HG03135 (cell line): ENCODE results near the gene KIF1C.
A peak's percentile ranks its signal among the peaks of the same experiment; 100 is the strongest.

ENCODE experiments used
- ATAC-seq: cut with Tn5 transposase; IDR thresholded peaks from one replicate; pipeline ENCODE4 v1.9.1; 2021; ENCODE audit warnings: mild to moderate bottlenecking, moderate library complexity; ENCODE audit not compliant: unreplicated experiment

Gene KIF1C

DNA sequence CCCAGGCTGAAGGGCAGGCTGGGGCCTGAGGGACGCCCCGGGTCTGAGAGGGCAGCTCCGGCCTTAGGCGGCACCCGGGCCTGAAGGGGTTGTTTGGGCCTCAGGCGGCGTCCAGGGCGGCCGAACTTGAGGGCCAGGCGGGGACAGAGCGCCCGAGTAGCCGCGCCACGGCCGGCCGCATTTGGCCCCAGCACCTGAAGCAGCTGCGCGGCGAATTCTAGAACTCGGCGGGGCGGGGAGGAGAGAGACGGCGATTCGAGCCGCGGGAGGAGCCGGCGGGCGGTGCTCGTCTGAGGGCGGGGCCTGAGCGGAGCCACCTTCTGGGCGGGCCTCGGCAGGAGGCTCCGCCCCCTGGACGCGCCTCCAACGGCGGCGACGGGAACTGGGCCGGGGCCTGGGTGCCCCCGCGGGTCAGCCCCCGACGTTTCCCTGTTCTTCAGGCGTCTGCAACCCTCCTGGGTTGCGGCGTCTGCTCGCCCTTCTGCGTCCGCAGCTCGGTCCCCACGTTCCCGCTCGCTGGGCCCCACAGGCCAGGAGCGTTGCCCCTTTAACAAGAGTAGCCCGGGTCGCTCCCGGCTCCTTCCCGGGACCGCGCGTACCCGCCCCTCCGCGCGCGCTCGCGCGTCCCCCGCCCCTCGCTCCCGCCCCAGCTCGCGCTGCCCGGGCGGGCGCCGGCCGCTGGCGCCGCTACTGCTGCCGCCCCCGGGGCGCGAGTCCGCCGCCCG, at the start of gene KIF1C, which contains the start of gene INCA1:
KIF1C (plus strand) TSS at position 649 of the 725 bp plus-strand sequence. CDS start 2,297 bp downstream, outside the sequence.
INCA1 (minus strand) TSS at position 221 of the 725 bp plus-strand sequence. CDS start 3,085 bp downstream, outside the sequence.
- ATAC-seq = peak; percentile 77

DNA sequence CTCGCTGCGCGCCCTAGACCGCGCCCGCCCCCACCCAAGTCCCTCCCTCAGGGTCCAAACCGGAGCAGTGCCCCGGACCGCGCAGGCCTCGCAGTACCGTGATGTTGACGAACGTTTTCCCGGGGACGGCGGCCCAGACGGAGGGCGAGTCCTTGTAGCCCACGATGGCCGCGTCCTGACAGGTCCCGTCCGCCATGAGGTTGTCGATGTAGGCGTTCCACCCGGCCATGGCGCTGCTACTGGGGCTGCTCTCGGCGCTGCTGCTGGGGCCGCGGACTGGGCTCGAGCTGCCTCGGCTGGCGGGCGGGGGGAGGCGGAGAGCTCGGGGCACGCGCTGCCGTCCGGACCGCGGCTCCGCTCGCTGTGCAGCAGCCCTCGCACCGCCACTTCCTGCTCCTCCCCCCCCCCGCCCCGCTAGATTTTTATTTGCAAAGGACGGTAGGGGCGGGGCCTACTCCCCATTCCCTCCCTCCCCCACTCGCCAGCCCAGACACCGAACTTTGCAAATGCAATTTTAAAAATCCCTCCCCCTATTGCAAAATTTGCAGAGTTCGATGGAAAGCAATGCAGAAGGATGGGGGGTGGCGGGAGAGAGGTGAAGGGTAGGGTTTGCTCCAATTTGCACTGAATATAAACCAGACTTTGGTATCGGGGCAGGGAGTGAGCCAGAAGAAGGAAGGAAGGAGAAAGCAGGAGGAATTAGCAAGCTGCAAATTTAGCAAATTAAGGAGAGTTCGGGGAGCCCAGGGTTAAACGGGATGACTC, 49.4 kb upstream of the KIF1C start, which contains the start of gene PFN1:
PFN1 (minus strand) TSS at position 365 of the 765 bp plus-strand sequence; CDS start at position 229, 136 bp downstream.
- ATAC-seq = peak; percentile 17

DNA sequence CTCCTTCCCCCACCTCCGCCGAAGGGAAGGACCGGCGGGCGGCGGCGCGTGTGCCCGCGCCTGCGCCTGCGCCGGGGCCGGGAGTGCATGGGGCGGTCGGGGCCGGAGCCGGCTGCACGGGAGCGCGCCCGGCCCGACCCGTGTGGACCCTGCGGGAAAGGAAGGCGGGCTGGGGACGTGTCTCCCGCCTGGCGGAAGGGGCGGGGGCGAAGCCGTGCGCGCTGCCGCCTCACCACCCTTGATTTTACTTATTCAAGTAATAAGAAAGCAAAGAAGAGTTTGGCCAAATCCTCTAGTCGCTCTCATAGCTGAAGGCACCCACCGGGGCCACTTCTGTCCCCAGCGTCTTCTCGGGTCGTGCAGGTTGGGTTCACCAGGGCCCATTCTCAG, 48.8 kb upstream of the KIF1C start:
- ATAC-seq = peak; percentile 35

DNA sequence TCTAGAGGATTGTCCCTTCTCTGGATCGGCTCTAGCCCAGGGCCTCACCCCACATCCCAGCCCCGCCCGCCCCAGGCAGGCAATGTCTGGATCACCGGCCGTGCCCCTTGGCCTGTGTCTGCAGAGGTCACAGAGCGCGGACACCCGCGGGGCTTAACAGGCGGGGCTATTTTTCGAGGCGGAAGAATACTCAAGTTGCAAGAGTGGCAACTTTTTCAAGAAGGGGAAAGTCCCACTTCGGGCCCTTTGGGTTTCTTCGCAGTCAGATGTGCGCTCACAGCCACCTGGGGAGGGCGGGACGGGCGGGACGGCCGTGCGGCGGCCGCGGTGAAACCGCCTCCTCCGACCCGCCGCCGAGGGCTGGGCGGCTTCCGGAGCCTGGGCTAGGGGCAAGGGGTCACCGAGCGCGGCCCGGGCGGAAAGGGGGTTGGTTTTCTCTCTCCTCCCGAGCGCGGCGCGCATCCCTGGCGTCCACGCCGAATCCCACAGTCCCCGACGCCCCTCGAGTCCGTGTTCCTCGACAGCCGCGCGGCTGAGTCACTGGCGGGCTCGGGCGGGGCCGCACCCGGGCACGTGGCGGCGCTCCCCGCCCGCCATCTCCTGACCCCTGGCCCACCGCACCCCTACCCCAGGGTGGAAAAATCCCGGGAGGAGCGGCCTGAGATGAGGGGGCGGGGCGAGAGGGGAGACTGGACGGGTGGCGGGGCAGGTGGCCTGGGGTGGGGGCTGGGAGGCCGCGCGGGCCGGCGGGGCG, 48.3 kb upstream of the KIF1C start:
- peak; percentile 34 for ATAC-seq

DNA sequence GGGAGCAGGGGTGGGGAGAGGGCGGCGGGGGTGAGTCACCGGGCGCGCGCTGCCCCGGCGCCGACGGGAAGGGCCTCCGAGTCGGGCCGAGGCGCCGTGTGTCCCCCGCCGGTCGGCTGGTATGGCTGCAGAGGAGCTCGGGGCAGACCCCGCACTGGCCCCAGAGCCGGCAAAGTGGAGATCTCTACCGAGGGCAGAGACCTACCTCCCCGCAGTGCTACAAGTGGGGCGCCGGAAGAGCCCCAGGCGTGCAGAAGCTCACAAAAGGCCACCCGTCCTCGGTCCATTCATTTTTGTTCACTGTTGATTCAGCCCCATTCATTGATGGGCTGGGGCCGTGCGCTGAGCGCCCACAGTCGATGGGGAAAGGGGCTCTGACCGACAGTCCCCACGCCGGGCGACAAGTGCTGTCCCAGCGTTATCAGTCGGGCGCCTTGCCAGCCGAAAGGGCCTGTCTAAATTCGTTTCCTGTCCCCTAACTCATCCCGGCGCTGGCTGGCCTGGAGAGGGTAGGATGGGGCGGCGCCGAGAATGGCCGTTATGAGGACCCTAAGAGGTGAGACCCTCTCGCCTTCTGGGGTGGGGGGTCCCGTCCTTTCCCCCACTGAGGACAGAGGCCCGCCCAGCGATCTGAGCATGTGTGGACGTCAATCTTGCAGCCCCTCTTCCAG, 47.5 kb upstream of the KIF1C start:
- ATAC-seq = peak; percentile 2

DNA sequence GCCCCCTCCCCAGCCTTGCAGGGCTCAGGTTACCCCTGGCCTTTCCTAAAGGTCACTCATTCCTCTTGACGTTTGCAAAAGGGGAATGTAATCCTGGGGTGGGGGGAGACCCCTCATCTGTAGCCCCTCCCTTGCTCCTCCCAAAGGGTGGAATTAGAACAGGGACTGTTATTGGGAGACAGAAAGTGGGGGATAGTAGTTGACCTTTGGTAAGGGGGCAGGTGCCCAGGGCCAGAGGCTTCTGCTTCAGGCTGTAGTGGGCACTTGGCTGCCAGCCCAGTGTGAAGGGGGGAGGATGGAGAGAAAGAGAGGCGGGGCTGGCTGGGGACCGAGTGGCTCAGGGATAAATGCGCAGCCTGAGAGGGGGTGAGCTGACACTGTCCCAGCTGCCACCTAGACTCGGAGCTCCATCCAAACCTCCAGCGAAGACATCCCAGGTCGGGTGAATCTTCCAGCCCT, 47.0 kb upstream of the KIF1C start, which contains the start of gene ENO3:
ENO3 (plus strand) TSS at position 374 of the 459 bp plus-strand sequence. CDS start 711 bp downstream, outside the sequence.
- no peak for ATAC-seq

DNA sequence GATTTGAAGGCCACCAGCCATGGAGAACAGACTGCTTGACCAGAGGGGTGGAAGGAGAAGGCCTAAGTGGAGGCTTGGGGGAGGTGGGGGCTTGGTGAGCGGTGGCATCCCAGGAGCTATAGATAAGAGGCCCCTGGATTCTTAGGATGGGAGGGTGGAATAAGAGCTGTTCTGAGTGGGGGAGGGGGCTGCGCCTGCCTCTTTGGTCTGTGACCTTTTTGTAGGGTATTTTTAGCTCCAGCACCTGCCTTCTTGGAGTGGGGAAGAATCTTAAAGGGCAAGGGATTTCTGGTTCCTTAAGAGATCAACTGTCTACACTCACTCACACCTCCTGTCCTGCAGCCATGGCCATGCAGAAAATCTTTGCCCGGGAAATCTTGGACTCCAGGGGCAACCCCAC, 46.3 kb upstream of the KIF1C start:
- ATAC-seq = no peak

DNA sequence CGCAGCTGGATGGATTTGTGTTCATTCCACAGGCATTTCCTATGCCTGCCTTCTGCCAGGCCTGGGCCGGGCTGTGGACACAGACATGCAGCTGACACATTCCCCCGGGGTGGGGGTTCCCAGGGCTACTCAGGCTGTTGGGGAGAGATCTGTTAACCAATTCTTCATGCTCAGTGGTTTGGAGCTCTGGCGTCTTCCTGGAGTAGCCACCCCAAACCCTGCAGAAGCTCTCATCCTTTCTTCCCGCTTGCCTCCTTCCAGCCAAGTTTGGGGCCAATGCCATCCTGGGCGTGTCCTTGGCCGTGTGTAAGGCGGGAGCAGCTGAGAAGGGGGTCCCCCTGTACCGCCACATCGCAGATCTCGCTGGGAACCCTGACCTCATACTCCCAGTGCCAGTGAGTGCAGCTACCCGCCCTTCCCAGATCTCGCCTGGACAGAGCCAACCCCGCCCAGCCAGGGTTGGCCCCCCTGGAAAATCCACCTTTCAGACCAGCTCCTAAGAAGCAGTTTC, 44.2 kb upstream of the KIF1C start:
- no peak for ATAC-seq

DNA sequence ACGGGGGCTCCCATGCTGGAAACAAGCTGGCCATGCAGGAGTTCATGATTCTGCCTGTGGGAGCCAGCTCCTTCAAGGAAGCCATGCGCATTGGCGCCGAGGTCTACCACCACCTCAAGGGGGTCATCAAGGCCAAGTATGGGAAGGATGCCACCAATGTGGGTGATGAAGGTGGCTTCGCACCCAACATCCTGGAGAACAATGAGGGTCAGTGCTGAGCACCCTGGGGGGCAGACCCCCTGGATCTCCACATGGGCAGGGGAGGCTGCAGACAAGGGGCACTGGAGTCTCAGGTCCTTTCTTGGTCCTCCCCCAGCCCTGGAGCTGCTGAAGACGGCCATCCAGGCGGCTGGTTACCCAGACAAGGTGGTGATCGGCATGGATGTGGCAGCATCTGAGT, 42.7 kb upstream of the KIF1C start:
- no peak for ATAC-seq

DNA sequence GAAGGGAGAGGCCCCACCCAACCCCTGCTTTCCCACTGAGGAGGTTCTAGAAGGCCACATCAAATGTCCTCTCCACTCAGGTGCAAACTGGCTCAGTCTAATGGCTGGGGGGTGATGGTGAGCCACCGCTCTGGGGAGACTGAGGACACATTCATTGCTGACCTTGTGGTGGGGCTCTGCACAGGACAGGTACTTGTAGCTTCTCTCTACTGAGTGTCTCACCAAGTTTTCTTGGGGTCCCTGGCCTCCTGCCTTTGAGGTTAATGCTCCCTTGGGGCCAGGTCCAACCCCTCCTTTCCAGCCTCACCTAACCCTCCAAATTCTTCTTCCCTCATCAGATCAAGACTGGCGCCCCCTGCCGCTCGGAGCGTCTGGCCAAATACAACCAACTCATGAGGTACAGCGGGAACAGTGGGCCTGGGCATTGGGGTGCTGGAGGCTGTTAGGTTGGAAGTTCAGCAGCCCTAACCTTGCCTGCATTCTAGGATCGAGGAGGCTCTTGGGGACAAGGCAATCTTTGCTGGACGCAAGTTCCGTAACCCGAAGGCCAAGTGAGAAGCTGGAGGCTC, 41.2 kb upstream of the KIF1C start:
- ATAC-seq = no peak

DNA sequence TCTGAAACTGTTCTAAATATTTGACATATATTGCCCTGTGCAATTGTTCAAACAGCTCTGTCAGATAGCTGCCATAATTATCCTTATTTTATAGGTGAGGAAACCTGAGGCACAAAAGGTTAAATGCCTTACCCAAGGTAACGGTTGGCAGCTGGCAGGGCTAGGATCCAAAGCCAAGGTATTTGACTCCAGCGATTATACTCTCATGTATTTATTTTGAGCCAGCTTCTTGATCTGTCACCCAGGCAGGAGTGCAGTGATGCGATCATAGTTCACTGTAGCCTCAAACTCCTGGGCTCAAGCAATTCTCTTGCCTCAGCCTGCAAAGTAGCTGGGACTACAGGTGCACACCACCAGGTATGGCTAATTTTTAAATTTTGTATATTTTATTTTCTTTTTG, 39.6 kb upstream of the KIF1C start:
- ATAC-seq = no peak

DNA sequence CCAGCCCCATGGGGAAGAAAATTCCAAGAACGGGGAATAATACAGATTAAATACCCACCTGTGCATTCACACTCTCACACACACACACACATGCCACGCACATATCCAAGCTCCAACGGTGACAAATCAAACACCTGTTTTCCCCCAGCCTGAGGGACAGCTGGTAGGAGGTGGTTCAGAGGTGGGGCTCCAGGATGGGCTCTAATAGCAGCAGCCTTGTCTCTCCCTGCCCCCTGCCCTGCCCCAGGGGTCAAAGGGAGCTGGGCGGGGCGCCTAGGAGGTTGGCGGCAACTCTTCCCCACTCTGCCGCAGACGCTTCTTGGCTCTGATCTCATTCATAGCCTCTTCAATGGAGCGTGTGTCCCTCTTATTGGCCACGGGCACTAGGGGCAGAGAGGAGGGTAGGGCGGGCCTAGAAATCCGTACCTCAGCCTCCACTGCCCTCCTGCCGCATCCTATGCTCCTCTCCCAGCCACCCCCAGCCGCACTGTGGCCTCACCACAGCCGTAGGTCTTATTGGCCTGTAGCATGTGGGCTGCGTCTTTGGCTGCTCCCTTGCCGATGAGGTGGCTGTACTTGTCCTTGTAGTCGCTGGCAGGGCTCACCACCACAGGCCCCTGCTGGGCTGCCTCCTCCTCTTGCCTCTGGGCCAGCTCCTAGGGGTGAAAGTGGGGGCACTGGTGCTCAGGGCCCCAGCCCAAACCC, 38.3 kb upstream of the KIF1C start:
- ATAC-seq = no peak

DNA sequence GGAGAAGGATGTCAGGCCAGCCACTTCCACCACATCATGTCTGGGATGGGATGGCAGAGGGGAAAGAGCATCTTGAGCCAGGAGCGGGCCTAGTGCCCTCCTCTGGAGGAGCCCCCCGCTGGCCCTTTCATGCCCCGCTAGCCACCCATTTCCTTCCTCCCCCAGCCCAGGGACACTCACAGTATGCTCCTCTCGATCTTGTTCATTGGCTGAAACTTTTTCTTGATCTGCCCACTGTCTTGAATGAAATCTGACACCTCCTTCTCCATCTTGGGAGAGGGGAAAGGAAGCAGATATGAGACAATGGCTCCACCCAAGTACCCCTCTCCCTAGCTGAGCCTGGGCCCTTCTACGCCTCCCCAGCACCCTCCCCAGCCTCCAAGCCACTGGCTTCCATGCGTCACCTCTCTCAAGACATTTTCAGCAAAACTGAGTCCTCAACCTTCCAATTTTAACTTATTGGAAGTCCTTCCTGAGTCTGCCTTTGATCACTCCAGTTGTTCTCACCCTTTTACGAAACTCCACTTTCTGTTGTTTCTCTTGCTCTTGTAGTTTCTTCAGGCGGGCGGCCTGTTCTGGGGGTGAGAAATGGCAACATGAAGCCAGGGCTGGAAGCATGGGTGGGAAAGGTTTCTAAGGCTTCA, 37.3 kb upstream of the KIF1C start:
- ATAC-seq = no peak

DNA sequence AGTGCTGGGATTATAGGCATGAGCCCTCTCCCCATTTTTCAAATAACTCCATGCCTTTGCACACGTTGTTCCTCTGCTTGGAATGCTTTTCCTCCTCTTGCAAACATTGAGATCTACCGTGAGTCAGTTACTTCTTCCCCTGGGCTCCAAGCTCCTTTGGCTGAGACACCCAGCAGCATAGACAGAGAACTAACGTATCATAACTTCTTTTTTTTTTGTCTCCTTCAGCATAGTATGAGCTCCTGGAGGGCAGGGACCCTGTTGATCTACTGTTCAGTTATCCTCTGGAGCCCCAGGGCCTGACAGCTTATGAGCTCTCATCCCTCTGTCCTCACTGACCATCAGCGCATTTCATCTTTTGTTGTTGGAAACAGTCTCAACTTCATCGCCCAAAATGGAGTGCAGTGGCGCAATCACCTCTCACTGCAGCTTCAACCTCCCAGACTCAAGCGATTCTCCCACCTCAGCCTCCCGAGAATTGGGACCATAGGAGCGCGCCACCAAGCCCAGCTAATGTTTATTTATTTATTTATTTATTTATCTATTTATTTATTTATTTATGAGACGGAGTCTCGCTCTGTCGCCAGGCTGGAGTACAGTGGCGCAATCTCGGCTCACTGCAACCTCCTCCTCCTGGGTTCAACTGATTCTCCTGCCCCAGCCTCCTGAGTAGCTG, 32.3 kb upstream of the KIF1C start:
- ATAC-seq = no peak

DNA sequence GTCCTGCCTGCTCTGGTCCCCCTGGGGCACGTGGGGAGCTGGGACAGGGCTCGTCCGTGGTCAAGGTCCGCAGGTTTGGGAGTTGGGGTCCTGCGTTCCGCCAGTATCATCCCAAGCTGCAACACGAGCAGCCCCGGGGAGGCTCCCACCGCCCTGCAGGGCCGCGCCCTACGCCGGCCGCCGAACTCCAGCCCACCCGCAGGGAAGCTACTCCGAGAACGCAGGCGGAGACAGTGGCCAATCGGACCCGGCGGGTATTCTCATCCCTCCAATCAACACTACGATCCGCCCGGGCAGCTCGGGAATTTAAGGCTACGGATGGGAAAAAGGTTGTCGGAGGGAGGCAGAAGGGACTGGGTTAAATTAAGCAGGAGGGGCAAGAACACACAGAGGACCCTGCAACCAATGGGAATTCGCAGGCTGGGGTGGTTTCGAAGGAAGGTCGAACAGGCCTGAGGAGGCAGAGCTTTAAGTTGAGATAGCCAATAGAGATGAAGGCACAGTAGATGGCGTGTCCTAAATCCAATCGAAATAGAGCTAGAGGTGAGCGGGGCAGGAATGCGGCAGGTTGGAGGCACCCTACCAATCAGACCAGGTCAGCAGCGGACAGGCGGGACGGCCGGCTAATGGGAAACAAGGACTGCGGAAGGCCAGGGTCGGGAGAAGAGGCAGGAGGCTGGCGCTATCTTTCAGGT, 30.8 kb upstream of the KIF1C start:
- ATAC-seq = peak; percentile 84

DNA sequence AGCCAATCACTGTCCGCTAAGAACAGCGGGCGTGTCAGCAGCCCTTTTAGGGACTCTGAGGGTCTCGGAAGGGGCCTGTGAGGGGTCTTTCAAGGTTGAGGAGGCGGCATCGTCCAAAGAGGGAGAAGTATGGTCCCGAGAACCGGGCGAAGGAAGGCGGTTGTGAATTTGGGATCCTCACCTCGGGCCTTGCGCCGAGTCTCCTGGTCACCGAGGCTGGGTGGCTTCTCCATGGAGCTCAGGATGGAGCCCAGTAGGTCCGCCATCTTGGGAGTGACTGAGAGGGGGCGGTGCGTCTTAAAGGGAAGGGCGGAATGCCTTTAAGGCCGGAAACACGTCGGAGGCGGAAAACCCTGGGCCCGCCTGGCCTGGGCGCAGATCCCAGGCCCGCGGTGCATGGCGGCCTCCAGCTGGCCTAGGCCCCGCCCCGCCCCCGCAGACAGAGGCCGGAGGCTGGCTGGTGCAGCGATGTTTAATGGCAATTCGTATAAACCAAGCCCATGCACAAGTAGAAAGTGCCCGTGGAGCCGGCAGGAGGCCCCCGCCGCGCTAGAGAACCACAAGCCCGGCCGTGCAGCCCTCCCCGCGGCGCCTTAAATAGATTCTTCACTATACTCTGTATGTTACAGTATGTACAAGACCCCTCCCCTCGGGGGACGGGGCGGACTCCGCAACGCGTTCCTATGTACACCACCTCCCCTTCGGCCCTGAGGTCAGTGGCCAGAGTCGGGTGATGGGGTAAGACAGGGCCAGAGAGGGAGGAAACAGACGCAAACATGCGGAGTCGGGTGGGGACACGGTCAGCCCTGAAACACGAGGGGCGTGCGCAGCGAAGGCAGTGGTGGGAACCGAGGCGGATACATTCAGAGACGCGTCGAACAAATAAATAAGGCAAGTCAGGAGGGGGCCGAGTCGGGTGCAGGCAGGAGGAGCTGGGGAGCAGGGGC, 29.9 kb upstream of the KIF1C start, which contains the start of gene SPAG7:
SPAG7 (minus strand) TSS at position 279 of the 947 bp plus-strand sequence; CDS start at position 266, 13 bp downstream.
- peak; percentile 68 for ATAC-seq
